Stimulated activated CD4-positive, alpha-beta T cell treated with anti-CD3 and anti-CD28 coated beads, Interleukin-1b, Interleukin-23, amount 100 ng/mL, for 24 hours (primary cell): Measurements from ENCODE around the gene ADGRL1.
"Not testable (repeated sequence)": the region's sequence is repeated elsewhere in the genome, so short reads cannot be mapped to it uniquely, and the experiment has no call there.

Experiments used
- DNase-seq, 4 experiments: peaks; one replicate each; pipeline ENCODE4 v3.0.0-alpha.2; 2020; ENCODE audit warnings: low read depth in 4 of 4, low spot score in 1 of 4

ADGRL1 gene

DNA sequence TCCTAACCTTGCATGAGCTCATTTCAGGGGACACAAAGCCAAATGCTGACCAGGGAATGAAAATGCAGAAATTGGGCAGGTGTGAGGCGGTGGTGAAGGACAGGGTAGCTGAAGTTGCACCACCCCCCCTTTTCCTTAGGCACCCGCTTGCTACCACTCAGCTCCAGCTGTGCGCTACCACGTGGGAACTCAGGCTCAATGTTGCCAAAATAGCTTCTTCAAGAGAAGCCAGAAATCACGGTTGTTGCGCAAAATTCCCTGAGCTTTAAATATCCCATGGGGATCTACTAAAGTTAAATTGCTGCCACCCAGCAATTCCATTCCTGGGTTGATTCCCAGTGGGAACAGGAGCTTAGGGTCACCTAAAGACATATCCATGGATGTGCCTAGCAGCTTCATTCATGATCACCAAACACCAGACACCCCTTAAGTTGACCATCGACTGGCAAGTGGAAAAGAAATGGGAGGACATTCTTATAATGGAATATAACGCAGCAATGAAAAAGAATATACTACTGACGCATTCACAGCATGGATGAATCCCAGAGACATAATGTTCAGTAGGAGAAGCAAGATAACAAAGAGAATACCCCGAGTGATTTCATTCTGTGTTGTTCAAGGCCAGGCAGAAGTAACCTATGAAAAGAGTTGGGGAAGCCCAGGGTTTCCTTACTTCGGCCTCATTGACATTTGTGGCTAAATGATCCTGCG, 12.8 kb upstream of the ADGRL1 start:
- DNase-seq, result no peak

DNA sequence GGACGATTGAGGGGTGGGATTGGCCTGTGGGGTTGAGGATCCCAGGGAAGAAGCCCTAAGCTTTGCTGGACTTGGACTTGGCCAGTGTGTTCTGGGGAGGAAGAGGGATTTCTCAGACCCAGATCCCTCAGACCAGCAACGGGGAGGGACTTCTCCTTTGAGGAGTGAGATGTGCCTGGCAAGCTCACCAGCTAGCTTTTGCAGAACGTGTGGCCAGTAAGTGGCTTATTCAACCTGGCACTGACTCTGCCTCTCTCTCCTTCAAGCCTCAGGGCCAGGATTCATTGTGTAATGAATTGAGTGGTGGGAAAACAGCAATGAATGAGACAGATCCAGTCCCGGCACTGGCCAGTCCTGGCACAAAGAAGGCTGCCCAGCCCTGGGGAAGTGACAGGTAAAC, 11.9 kb upstream of the ADGRL1 start:
- not testable (repeated sequence) for DNase-seq

- no peak for DNase-seq
These were observed 8.6 kb upstream of the ADGRL1 start for GRCh38 chr19:14214580-14214979.

- not testable (repeated sequence) for DNase-seq
These were observed 4.2 kb upstream of the ADGRL1 start for GRCh38 chr19:14210182-14210581.

DNA sequence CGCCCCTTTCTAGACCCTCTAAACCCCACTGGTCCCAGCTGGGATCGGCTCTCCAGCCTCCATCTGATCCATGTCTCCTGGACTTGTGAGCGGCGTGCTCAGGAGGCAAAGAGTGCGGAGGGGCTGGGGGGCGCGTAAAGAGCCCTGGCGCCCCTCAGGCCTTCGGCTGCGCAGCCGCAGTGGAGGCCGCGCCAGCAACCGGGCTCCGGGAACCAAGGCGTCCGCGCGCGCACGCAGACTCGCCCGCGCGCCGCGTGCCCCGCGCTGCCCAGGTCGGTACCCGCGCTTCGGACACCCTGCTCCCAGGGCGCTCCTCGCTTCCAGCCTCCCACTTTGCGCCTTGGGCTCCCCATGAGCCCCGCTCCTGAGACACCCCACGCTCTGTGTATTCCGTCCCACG, 3.4 kb upstream of the ADGRL1 start:
- DNase-seq, result not testable (repeated sequence)

- DNase-seq, result not testable (repeated sequence)
These were observed 2.5 kb upstream of the ADGRL1 start for GRCh38 chr19:14208496-14208895.

GRCh38 chr19:14207796-14208195, 1.8 kb upstream of the ADGRL1 start:
- DNase-seq, result not testable (repeated sequence)

GRCh38 chr19:14206737-14207726, 1.1 kb upstream of the ADGRL1 start:
- DNase-seq, result peak; percentile 55 to 77 (median 68)

GRCh38 chr19:14206308-14206707, 339 bp upstream of the ADGRL1 start:
- not testable (repeated sequence) for DNase-seq

DNA sequence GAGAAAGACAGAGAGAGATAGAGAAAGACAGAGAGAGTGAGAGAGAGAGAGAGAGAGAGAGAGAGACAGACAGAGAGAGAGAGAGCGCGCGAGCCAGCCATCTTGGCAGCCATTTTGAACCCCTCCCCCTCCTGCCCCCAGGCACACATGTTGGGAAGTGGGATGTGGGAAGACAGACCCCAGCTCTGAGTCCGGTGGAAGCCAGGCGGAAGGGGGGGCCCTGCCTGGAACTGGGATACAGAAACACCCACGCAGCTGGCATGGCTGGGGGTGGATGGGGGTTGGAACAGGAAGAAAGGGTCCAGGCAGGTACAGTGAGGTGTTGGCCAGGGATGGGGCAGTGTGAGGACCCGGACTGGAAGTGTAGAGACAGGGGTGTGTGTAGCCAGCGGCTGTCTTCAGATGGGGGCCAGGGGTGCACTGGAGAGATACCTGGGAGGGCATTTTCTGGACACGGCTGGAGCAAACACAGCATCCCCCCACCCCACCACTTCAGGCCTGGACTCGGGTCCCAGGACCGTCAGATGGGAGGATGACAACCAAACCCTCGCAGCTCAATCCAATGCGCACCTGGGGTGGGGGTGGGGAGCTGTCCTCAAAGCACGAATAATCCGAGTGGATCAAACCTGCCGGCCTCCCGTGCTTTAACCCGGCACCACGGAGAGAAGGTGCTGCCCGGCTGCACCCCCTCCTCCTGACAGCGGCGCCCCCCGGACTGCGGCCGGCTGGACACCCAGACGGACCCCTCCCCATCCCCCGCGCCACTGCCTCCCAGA, 1.1 kb downstream of the ADGRL1 start:
- DNase-seq, result not testable (repeated sequence)

DNA sequence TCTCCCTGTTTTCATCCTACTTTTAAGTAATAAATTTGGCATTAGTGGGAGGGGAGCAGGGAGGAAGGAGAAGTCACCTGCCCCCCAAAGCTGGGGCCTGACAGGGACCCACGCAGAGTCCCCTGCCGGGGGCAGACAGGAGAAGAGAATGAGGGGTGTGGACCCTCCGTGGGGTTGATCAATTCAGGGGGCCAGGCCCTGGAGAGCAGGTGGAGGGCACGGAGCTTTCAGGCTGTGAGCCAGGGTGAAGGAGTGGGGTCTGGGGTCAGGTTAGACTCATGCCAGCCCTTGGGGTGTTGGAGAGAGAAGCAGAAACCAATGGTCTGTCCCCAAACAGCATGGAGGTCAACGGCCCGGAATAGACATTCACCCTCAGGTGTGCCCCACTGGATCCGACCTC, 1.8 kb downstream of the ADGRL1 start:
- not testable (repeated sequence) for DNase-seq

DNA sequence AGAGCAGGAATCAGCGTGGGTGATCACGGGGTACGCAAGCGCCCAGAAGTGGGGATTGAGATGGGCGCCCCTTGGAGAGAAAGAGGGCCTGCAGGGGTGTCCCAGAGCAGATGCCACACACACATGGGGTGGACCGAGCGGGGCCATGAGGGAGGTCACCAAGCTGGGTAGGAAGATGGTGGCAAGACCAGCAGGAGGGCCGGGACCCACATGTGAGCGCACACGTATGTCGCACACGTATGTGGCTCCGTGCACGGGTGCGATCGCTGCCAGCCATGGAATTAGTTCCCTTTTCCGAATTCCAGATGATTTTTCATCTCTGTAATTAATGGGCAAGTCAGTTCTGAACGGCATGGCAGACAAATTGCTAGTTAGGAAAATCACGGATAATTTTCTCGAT, 2.2 kb downstream of the ADGRL1 start:
- DNase-seq, result not testable (repeated sequence)

DNA sequence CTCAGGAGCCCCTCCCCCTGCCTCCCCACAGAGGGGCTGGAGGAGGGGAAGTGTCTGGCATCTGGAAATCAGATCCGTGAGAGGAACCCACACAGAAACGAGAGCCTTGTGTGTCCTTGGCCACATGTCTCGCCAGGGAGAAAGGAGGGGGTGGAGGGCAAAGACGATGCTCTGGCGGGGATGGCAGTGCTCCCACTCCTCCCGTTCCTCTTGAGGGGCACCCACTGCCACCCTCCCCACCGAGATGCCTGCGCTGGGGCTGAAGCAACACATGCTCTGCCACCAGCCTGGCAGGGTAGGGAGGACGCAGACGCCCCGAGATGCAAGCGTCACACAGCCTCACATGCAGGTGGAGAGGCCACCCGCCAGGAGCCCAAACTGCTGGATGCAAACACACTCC, 2.8 kb downstream of the ADGRL1 start:
- DNase-seq, result no peak

GRCh38 chr19:14201481-14201880, 4.5 kb downstream of the ADGRL1 start:
- DNase-seq, result not testable (repeated sequence)

DNA sequence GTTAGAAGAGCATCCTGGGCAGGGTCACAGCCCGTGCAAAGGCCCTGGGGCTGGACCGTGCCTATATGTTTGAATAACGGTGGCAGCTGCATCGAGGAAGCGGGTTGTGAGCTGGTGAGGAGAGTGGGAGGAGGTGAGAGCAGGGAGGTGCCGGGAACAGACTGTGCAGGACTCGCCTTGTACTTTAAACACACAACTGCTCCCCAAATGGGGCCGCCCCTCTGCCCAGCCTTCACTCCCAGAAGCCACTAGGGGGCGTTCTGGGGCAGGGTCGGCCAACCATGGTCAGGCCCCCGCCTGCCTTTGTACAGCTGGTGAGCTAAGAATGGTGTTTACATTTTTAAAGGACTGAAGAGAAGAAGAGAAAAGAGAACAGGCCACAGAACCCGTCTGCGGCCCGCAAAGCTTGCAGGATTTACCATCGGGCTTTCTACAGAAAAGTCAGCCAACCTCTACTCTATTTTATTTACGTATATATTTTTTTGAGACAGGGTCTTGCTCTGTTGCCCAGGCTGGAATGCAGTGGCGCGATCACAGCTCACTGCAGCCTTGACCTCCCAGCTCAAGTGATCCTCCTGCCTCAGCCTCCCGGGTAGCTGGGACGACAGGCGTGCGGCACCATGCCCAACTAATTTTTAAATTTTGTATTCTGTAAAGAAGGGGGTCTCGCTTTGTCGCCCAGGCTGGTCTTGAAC, 5.7 kb downstream of the ADGRL1 start:
- peak in 2 of 4 experiments; percentile 32 to 37 for DNase-seq

- no peak for DNase-seq
These were observed 7.3 kb downstream of the ADGRL1 start for GRCh38 chr19:14198384-14199376.

DNA sequence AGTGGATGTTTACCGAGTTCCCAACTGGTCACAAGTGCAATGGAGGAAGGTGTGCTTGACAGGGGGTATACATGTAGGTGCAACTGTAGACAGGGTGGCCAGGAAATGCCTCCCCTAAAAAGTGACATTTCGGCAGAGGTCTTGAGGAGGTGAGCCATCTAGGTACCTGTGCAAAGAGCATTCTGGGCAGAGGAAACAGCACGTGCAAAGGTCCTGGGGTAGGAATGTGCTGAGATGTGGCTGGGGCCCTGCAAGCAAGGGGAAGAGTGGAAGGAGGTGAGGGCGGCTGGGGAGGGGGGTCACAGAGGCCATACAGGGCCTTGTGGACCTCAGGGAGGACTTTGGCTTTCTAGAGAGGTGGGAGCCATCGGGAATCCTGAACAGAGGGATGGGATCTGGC, 8.1 kb downstream of the ADGRL1 start:
- DNase-seq, result no peak

DNA sequence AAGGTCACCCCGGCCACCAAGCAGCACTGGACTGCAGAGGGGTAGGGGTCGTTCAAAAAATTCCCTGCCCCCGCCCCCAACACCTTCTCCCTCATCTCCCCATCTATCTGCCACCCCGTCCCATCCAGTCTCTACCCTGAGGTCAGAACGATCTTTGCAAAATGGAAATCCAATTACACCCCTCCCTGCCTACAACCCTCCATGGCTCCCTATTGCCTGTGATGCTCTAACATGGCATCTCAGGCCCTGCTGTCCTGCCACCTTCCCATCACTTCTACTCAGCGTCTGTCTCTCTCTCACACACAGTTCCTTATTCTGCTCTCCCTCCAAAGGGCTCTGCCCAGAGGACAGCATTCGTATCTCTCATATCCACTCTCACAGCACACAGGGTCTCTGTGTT, 8.7 kb downstream of the ADGRL1 start:
- DNase-seq, result not testable (repeated sequence)

DNA sequence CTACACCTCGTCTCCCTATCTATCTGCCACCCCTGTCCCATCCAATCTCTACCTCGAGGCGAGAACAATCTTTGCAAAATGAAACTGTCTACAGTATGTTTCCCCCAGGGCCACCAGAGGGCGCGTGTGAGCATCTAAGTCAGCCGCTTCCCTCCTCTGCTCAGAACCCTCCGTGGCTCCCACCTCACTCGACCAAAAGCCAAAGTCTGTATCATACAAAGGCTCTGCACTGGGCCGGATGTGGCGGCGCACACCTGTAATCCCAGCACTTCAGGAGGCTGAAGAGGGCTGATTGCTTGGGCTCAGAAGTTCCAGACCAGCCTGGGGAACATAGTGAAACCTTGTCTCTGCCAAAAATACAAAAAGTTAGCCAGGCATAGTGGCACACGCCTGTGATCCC, 9.9 kb downstream of the ADGRL1 start:
- peak; percentile 60 to 75 (median 66) for DNase-seq
